Measurements from ENCODE around the gene AIFM1. TPM values are rescaled to one million over a fixed set of nuclear protein-coding genes. Genes with fewer than 3 reads are reported as not detected.

Gene AIFM1
- polyA plus RNA-seq, 3 donors: 19.6 to 41.5 (median 24.5) TPM

DNA sequence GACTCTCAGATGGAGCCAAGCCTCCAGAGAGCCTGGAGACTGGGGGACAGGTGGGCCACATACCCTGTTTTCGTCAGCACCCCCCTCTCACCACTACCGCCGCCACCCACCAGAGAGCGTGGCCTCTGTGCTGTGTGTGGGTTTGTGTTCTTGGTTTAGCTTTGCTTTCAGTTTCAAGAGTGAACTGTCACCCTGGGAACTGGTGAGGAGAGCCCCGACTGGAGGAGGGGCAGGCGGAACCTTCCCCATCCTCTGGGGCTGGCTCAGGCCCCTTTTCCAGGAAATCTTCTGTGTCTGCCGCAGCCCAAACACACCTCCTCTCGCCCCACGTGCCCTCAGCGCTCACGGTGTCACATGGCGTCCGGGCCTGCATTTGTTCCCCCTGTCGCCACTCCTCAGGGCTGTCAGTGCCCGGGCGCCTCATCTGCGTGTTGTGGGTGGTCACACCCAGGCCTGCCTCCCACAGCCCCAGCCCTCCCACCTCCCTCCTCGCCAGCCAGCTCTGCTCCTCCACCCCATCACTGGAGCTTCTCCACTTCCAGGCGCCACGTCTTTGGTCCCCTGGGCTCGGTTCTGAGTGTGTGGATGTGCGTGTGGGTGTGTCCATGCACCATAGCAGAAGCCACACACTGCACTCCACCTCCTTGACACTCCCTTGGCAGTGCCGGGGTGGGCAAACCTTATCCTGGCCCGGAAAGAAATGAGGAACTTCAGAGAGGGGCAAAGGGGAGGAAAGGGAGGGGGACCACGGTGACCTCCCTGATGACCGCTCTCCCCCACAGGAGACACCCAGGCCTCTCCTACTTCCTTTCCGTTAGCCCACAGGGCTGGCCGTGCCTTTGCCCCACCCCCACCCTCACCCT, 83.2 kb downstream of the AIFM1 start:
- WGBS, 3 donors: 3 to 42% (median 41%) methylated on average over 11 to 28 of the region's 28 CpGs
- H3K27ac ChIP-seq (ENCODE audit: low read depth, low read length): no peak overlapping the region

DNA sequence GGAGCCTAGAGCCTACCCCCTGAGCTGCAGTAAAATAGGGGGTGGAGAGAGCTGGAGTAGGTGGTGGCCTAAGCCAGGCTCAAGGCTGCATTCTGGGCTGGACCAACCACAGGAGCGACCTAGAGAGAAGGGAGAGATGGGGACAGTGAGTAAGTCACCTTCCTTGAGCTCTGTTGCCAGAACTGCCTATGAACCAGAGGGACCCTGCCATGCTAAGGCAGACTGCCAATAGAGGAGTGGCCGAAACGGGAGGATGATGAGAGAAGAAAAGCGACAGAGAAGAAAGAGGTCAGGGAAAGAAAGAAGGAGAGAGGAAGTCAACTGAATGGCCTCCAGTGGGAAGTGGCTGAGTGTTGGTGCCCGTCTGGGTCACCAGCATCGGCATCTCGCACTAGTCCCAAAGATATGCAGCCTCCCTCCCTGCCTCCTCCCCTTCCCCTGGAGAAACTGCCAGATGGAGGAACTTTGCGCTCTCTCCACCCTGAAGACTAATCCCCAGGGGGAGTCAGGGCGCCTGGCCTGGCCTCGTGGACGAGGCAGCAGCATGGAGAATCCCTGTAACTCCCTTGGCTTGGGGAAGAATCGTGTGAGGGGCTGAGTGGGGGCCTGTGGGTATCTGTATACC, 84.1 kb downstream of the AIFM1 start:
- no peak overlapping the region for H3K27ac ChIP-seq (ENCODE audit: low read depth, low read length)
- 23 to 63% (median 30%) methylated on average over 8 to 12 of the region's 12 CpGs for WGBS, 3 donors

DNA sequence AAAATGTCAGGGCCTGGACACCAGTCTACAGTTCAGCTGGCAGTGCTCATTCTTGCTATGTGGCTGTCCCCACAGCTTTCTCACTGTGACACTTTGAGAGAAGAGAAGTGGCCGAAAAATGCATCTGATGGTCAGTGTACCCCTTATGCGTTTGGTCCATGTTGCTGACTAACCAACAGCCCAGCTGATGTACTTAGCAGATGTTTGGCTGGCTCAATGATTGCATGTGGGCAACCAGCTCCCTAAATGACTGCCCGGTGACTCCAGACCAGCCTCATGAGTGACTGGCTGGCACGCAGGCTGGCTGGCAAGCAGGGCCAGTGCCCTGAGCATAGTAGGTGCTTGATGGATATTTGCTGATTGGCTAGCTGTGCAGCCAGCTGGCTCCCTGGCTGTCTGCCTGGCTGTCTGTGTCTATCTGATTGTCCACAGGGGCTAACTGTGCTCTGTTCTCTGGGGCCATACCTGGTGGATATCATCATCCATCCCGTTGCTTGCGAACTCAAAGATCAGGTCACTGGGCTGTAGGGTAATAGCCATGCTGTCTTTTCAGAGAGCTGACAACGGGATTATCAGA, 84.8 kb downstream of the AIFM1 start:
- H3K27ac ChIP-seq (ENCODE audit: low read depth, low read length): no peak overlapping the region
- WGBS, 3 donors: 70 to 85% (median 78%) methylated on average over 7 of the region's 7 CpGs

DNA sequence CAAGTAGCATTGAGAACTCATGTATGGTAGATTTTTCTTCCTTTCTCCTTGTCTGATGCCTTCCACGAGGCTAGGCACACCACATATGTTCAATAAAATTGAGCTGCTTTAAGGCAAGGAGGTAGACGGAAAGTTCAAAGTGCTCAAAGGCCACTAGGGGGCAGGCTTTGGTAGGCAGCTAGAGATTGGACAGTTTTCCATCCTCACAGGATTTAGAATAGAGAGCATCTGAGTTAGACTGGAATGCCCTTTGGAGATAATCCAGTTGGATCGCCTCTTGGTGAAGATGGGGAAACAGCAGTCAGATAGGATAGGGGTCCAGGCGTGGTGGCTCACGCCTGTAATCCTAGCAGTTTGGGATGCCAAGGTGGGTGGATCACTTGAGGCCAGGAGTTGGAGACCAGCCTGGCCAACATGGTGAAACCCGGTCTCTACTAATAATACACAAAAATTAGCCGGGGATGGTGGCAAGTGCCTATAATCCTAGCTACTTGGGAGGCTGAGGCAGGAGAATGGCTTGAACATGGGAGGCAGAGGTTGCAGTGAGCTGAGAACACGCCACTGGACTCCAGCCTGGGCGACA, 85.7 kb downstream of the AIFM1 start:
- H3K27ac ChIP-seq (ENCODE audit: low read depth, low read length): no peak overlapping the region
- WGBS, 3 donors: 42 to 51% (median 43%) methylated on average over 9 of the region's 9 CpGs

Other genes with a start within 250 kb of the AIFM1 start
- gene BCORL1, start 183.2 kb downstream of the AIFM1 start, polyA plus RNA-seq: 1 to 10 TPM; 2.4 to 5.2 (median 3.3) TPM
- 1 to 10 TPM; 1.6 to 10.0 (median 6.7) TPM for gene ELF4, start 55.3 kb downstream of the AIFM1 start, polyA plus RNA-seq
- under 1 TPM; 0.37 to 0.95 (median 0.56) TPM for gene RAB33A, start 6.1 kb upstream of the AIFM1 start, polyA plus RNA-seq
- 1 to 10 TPM in 1 of 3 donors, under 1 TPM in 2; 0.61 to 1.9 (median 0.92) TPM for gene ZNF280C, start 103.1 kb upstream of the AIFM1 start, polyA plus RNA-seq
- 1 to 10 TPM; 5.2 to 7.0 (median 6.7) TPM for gene SLC25A14, start 174.1 kb upstream of the AIFM1 start, polyA plus RNA-seq
- under 1 TPM in 1 of 3 donors, not detected in 2; 0.53 TPM for gene GPR119, start 219.8 kb upstream of the AIFM1 start, polyA plus RNA-seq
- 10 to 100 TPM; 11.3 to 24.7 (median 11.7) TPM for gene RBMX2, start 236.1 kb upstream of the AIFM1 start, polyA plus RNA-seq

Data from adipose tissue (tissue), 3 donors.